ENCODE results near the gene TFB1M. TPM values are rescaled to one million over a fixed set of nuclear protein-coding genes. Genes with fewer than 3 reads are reported as not detected.

TFB1M gene
- total RNA-seq, 1 donor from 2014 or later: 24.1 TPM

DNA sequence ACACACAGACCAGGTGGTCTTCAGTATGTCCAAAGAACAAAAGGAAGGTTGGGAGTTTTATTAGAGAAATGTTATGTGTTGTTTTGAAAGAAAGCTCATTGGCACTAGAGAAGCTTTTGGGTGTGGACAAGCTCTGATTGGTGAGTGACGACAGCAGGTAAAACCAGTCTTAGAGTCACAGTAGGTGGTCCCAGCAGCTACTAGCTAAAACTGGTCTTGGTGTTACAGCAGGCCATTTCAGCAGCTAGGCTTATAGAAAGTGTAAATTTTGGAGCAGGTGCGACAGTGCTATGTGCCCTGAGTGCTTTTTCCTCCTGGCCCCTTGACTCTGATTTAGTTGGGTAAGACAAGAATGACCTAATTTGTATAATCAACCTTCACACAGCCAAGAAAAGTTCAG is 46.9 kb downstream of the TFB1M start:
- H3K36me3 ChIP-seq: no peaks in the 10 kb centered on the region
- H3K9ac ChIP-seq: no peak overlapping the region
- no peak overlapping the region for H3K4me2 ChIP-seq
- no peaks in the 10 kb centered on the region for H3K79me2 ChIP-seq (ENCODE audit: low read depth)
- H3K27me3 Mint-ChIP-seq (ENCODE audit: insufficient read depth, low read depth): peaks cover 3% of the 10 kb centered on the region
- H3K4me1 Mint-ChIP-seq: peaks cover 39% of the 10 kb centered on the region
- H3K36me3 Mint-ChIP-seq: peaks cover 20% of the 10 kb centered on the region
- H4K20me1 ChIP-seq (ENCODE audit: low read depth): peaks cover 7% of the 10 kb centered on the region
- DNase-seq (ENCODE audit: low spot score): no peak
- TF ChIP-seq EZH2 (IDR thresholded peaks at IDR 0.05): no peak
- TF ChIP-seq EZH2phosphoT487 (IDR thresholded peaks at IDR 0.05): no peak
- TF ChIP-seq, protein P1, sequence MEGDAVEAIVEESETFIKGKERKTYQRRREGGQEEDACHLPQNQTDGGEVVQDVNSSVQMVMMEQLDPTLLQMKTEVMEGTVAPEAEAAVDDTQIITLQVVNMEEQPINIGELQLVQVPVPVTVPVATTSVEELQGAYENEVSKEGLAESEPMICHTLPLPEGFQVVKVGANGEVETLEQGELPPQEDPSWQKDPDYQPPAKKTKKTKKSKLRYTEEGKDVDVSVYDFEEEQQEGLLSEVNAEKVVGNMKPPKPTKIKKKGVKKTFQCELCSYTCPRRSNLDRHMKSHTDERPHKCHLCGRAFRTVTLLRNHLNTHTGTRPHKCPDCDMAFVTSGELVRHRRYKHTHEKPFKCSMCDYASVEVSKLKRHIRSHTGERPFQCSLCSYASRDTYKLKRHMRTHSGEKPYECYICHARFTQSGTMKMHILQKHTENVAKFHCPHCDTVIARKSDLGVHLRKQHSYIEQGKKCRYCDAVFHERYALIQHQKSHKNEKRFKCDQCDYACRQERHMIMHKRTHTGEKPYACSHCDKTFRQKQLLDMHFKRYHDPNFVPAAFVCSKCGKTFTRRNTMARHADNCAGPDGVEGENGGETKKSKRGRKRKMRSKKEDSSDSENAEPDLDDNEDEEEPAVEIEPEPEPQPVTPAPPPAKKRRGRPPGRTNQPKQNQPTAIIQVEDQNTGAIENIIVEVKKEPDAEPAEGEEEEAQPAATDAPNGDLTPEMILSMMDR (IDR thresholded peaks at IDR 0.05): no peak
- no peaks in the 10 kb centered on the region for H3K9me3 ChIP-seq (ENCODE audit: low read depth)
- H3K27ac ChIP-seq: no peak overlapping the region
- no peaks in the 10 kb centered on the region for H3K9me3 Mint-ChIP-seq
- H2AFZ ChIP-seq (replicated peaks): no peak overlapping the region
- no peak overlapping the region for H3K4me3 ChIP-seq
- H3F3A ChIP-seq (ENCODE audit: low read depth): peaks cover 14% of the 10 kb centered on the region
- no peak overlapping the region for H3K4me3 Mint-ChIP-seq
- H3K27me3 ChIP-seq: no peaks in the 10 kb centered on the region
- H3K4me1 ChIP-seq: peaks cover 24% of the 10 kb centered on the region
- no peak overlapping the region for H3K27ac Mint-ChIP-seq

GRCh38 chr6:155265843-155266535 is 48.3 kb downstream of the TFB1M start:
- H3K4me3 ChIP-seq: no peak overlapping the region
- H4K20me1 ChIP-seq (ENCODE audit: low read depth): peaks cover 7% of the 10 kb centered on the region
- no peak overlapping the region for H2AFZ ChIP-seq (replicated peaks)
- no peak for TF ChIP-seq EZH2 (IDR thresholded peaks at IDR 0.05)
- TF ChIP-seq EZH2phosphoT487 (IDR thresholded peaks at IDR 0.05): no peak
- TF ChIP-seq, protein P1 (IDR thresholded peaks at IDR 0.05): no peak
- Mint-ChIP-seq H3K27ac (no peak overlapping the region), H3K4me3 (no peak overlapping the region), H3K4me1 (peaks cover 44% of the 10 kb centered on the region), H3K36me3 (peaks cover 21% of the 10 kb centered on the region), H3K27me3 (ENCODE audit: insufficient read depth, low read depth) (peaks cover 3% of the 10 kb centered on the region), H3K9me3 (no peaks in the 10 kb centered on the region)
- peaks cover 29% of the 10 kb centered on the region for H3K4me1 ChIP-seq
- H3K79me2 ChIP-seq (ENCODE audit: low read depth): no peaks in the 10 kb centered on the region
- no peak overlapping the region for H3K27ac ChIP-seq
- H3K27me3 ChIP-seq: no peaks in the 10 kb centered on the region
- no peak overlapping the region for H3K4me2 ChIP-seq
- no peaks in the 10 kb centered on the region for H3K36me3 ChIP-seq
- H3K9me3 ChIP-seq (ENCODE audit: low read depth): no peaks in the 10 kb centered on the region
- no peak overlapping the region for H3K9ac ChIP-seq
- no peak for DNase-seq (ENCODE audit: low spot score)
- H3F3A ChIP-seq (ENCODE audit: low read depth): peaks cover 24% of the 10 kb centered on the region

- H3K27ac ChIP-seq: no peak overlapping the region
- no peaks in the 10 kb centered on the region for H3K36me3 ChIP-seq
- H3K9me3 Mint-ChIP-seq: no peaks in the 10 kb centered on the region
- no peak overlapping the region for H3K4me3 Mint-ChIP-seq
- DNase-seq (ENCODE audit: low spot score): no peak
- no peaks in the 10 kb centered on the region for H3K27me3 Mint-ChIP-seq (ENCODE audit: insufficient read depth, low read depth)
- peaks cover 43% of the 10 kb centered on the region for H3K4me1 Mint-ChIP-seq
- no peaks in the 10 kb centered on the region for H3K9me3 ChIP-seq (ENCODE audit: low read depth)
- peaks cover 24% of the 10 kb centered on the region for H3F3A ChIP-seq (ENCODE audit: low read depth)
- no peaks in the 10 kb centered on the region for H3K27me3 ChIP-seq
- H3K4me3 ChIP-seq: no peak overlapping the region
- H3K9ac ChIP-seq: no peak overlapping the region
- H3K36me3 Mint-ChIP-seq: peaks cover 26% of the 10 kb centered on the region
- H2AFZ ChIP-seq (replicated peaks): no peak overlapping the region
- no peak overlapping the region for H3K4me2 ChIP-seq
- H3K79me2 ChIP-seq (ENCODE audit: low read depth): no peaks in the 10 kb centered on the region
- no peak overlapping the region for H3K27ac Mint-ChIP-seq
- TF ChIP-seq, protein P1 (IDR thresholded peaks at IDR 0.05): no peak
- no peak for TF ChIP-seq EZH2phosphoT487 (IDR thresholded peaks at IDR 0.05)
- TF ChIP-seq EZH2 (IDR thresholded peaks at IDR 0.05): no peak
- H3K4me1 ChIP-seq: peaks cover 21% of the 10 kb centered on the region
- peaks cover 7% of the 10 kb centered on the region for H4K20me1 ChIP-seq (ENCODE audit: low read depth)
These were observed 49.5 kb downstream of the TFB1M start for GRCh38 chr6:155264693-155265320.
